HepG2 (cell line): Measurements from ENCODE around the gene C1QTNF12. TPM values are rescaled to one million over a fixed set of nuclear protein-coding genes. Genes with fewer than 3 reads are reported as not detected.

Source experiments
- ATAC-seq: fragments of 200-7000 bp; cut with Tn5 transposase; 3 replicates; pipeline ENCODE4 v1.9.1; 2020; ENCODE audit warnings: mild to moderate bottlenecking, moderate library complexity
- BruUV-seq: library from RNA; stranded (reverse); fragments of 400-500 nt; replicated peaks from 2 replicates; lab custom pipeline; 2021; lab: Mats Ljungman, UMichigan
- CTCF ChIA-PET: fragments of 300-600 bp; formaldehyde crosslinking; extraction: SDS; loops from one replicate; lab custom pipeline; 2021; ENCODE audit warnings: low total read pairs, inconsistent platforms, low intra/inter-chr PET ratio; lab: Yijun Ruan, JAX
- POLR2A ChIA-PET: fragments of 350-600 bp; sonication (Branson Sonifier 250); formaldehyde crosslinking; loops from one replicate; lab custom pipeline; 2020; ENCODE audit warnings: antibody characterized with exemption, inconsistent platforms; lab: Yijun Ruan, JAX
- DNase-seq: peaks from one replicate; pipeline ENCODE4 v3.0.0-alpha.2; 2015; ENCODE audit warnings: low spot score
- FAIRE-seq: peaks from 3 replicates; lab custom pipeline; 2011; peaks lifted over from hg19 to GRCh38; lab: Jason Lieb, UNC
- H2AFZ ChIP-seq: one replicate; pipeline ENCODE4 v1.6.1; 2011; ENCODE audit warnings: low read length, inconsistent platforms
- H3K27ac ChIP-seq: fragments of 300-600 bp; 3 replicates; pipeline ENCODE4 v1.8.0; 2011; ENCODE audit warnings: mixed run types, mild to moderate bottlenecking, mixed read lengths, low read length, inconsistent platforms; ENCODE audit not compliant: insufficient read depth; ENCODE audit errors: extremely low read length
- H3K27me3 ChIP-seq, 2 experiments: fragments of 200-600 bp in 1 of 2; 2 replicates in 1 of 2; 3 replicates in 1 of 2; pipeline versions ENCODE4 v1.6.0 to v1.8.0; 2011; ENCODE audit warnings: low read length in 2 of 2, mild to moderate bottlenecking in 2 of 2, moderate library complexity in 2 of 2, inconsistent platforms in 1 of 2; ENCODE audit not compliant: insufficient read depth in 2 of 2, control insufficient read depth in 1 of 2
- H3K36me3 ChIP-seq, 2 experiments: fragments of 200-600 bp in 1 of 2; replicated peaks in 1 of 2; 2 replicates in 1 of 2; 3 replicates in 1 of 2; pipeline versions ENCODE4 v1.5.1 to v1.8.0; 2011; ENCODE audit warnings: low read length in 2 of 2, inconsistent platforms in 1 of 2; ENCODE audit not compliant: insufficient read depth in 2 of 2, control insufficient read depth in 1 of 2
- H3K4me1 ChIP-seq: 2 replicates; pipeline ENCODE4 v1.5.1; 2012; ENCODE audit warnings: low read length, inconsistent platforms; ENCODE audit not compliant: insufficient read depth
- H3K4me2 ChIP-seq: 2 replicates; pipeline ENCODE4 v1.6.0; 2011; ENCODE audit warnings: low read depth, low read length, inconsistent platforms
- H3K4me3 ChIP-seq, 3 experiments: fragments of 200-600 bp in 1 of 3; sonication (generic), shearing (Covaris generic) in 1 of 3; replicated peaks in 1 of 3; 2 replicates each; pipeline ENCODE4 v1.5.1; 2011 to 2016; ENCODE audit warnings: low read length in 3 of 3, inconsistent platforms in 2 of 3, low read depth in 2 of 3, mild to moderate bottlenecking in 2 of 3, control low read depth in 1 of 3, mixed read lengths in 1 of 3; ENCODE audit not compliant: insufficient read depth in 1 of 3
- H3K79me2 ChIP-seq: one replicate; pipeline ENCODE4 v1.6.1; 2011; ENCODE audit warnings: low read length, inconsistent platforms; ENCODE audit not compliant: insufficient read depth
- H3K9ac ChIP-seq: 2 replicates; pipeline ENCODE4 v1.6.0; 2011; ENCODE audit warnings: mild to moderate bottlenecking, low read depth, low read length, inconsistent platforms; ENCODE audit not compliant: insufficient read depth
- H3K9me3 ChIP-seq: 2 replicates; pipeline ENCODE4 v1.5.1; 2012; ENCODE audit warnings: mild to moderate bottlenecking, low read length
- H4K20me1 ChIP-seq: 2 replicates; pipeline ENCODE4 v1.6.0; 2011; ENCODE audit warnings: inconsistent platforms, mild to moderate bottlenecking, low read length, moderate library complexity; ENCODE audit not compliant: insufficient read depth
- EED ChIP-seq: sonication (generic); formaldehyde crosslinking; IDR thresholded peaks from 2 replicates; pipeline ENCODE4 v1.5.0; 2020; ENCODE audit warnings: mild to moderate bottlenecking, missing genetic modification reagents
- ESRRA ChIP-seq: sonication (generic); formaldehyde crosslinking; IDR thresholded peaks from 2 replicates; pipeline ENCODE4 v1.5.1; 2020; ENCODE audit warnings: mild to moderate bottlenecking, low read depth, missing genetic modification reagents
- FUBP1 ChIP-seq: sonication (generic); formaldehyde crosslinking; IDR thresholded peaks from 2 replicates; pipeline ENCODE4 v1.5.1; 2020; ENCODE audit warnings: missing genetic modification reagents, mild to moderate bottlenecking, borderline replicate concordance
- HNF4A ChIP-seq: sonication (generic); formaldehyde crosslinking; IDR thresholded peaks from 2 replicates; pipeline ENCODE4 v1.4.0; 2020; ENCODE audit warnings: missing genetic modification reagents
- KDM3A ChIP-seq: IDR thresholded peaks from 2 replicates; pipeline ENCODE4 v1.6.1; 2018; ENCODE audit warnings: low read depth, missing compliant biosample characterization
- KIAA2018 ChIP-seq: sonication (generic); formaldehyde crosslinking; IDR thresholded peaks from 2 replicates; pipeline ENCODE4 v1.5.0; 2020; ENCODE audit warnings: mild to moderate bottlenecking, missing genetic modification reagents, borderline replicate concordance
- KLF9 ChIP-seq: IDR thresholded peaks from 2 replicates; pipeline ENCODE4 v1.6.1; 2016; ENCODE audit warnings: low read depth
- POLR2AphosphoS2 ChIP-seq: IDR thresholded peaks from 2 replicates; pipeline ENCODE4 v1.6.1; 2011; ENCODE audit warnings: low read depth, low read length, improper control_type of control experiment
- RBAK ChIP-seq: sonication (generic); formaldehyde crosslinking; IDR thresholded peaks from 2 replicates; pipeline ENCODE4 v1.5.1; 2020; ENCODE audit warnings: mild to moderate bottlenecking, missing genetic modification reagents
- ZFP90 ChIP-seq: sonication (generic); formaldehyde crosslinking; IDR thresholded peaks from 2 replicates; pipeline ENCODE4 v1.8.0; 2022; ENCODE audit warnings: missing genetic modification reagents, mild to moderate bottlenecking, inconsistent platforms, borderline replicate concordance
- ZNF260 ChIP-seq: sonication (generic); formaldehyde crosslinking; IDR thresholded peaks from 2 replicates; pipeline ENCODE4 v1.4.0; 2020; ENCODE audit warnings: missing genetic modification reagents, low read depth, mild to moderate bottlenecking, borderline replicate concordance
- WGBS: methylation state at CpG from one replicate; pipeline ENCODE4 v1.1.6; 2017; ENCODE audit warnings: low lambda C conversion rate; 5-methylcytosine and 5-hydroxymethylcytosine counted together
- in situ Hi-C: cut with HindIII; loops from 2 replicates; pipeline ENCODE4 v1.10.0; 2017; ENCODE audit warnings: low pct_unique_long_range_greater_than_20kb; ENCODE audit not compliant: extremely low pct_ligation_motif_present
- intact Hi-C: fragments of 100-400 bp; cut with micrococcal nuclease; formaldehyde crosslinking; loops from one replicate; pipeline ENCODE4 v1.10.0; 2022; ENCODE audit not compliant: unreplicated experiment
- polyA plus RNA-seq, 8 experiments: library from polyadenylated mRNA; depleted of rRNA in 3 of 8; stranded (reverse) in 7 of 8; unstranded in 1 of 8; fragments of >200 nt; fragmentation: Illumina TruSeq in 4 of 8; extraction: Trizol in 4 of 8; gene quantifications; 2 replicates each; pipeline versions ENCODE4 v1.2.1 to v1.2.3, GENCODE V29; 2011 to 2016; ENCODE audit warnings: low read depth in 4 of 8, missing spikeins in 1 of 8, mixed read lengths in 1 of 8; ENCODE audit not compliant: insufficient read depth in 1 of 8
- total RNA-seq, 5 experiments: library from RNA; depleted of rRNA; stranded (reverse); fragments of >200 nt; fragmentation: Illumina TruSeq; extraction: Trizol; gene quantifications; 2 replicates each; pipeline ENCODE4 v1.2.3, GENCODE V29; 2016; ENCODE audit warnings: low read depth in 1 of 5

The C1QTNF12 gene
- total and polyA plus RNA-seq, 2 of the 13 experiments (the other 11 are each of a cell fraction or from before 2014, with no cell fraction given), result 0.18 to 0.64 TPM

- no peaks in the 10 kb centered on the region for H3K36me3 ChIP-seq
- FAIRE-seq (no peak), ATAC-seq (no peak), DNase-seq (no peak)
- H3K9me3 ChIP-seq, result peaks cover 11% of the 10 kb centered on the region
- BruUV-seq, result no TSS peak
- H3K79me2 ChIP-seq, result no peaks in the 10 kb centered on the region
- no peak overlapping the region for H2AFZ ChIP-seq
- H4K20me1 ChIP-seq, result no peaks in the 10 kb centered on the region
- H3K27ac ChIP-seq, result no peak overlapping the region
- 2% methylated on average over 3 of the region's 3 CpGs for WGBS
- no peak for TF ChIP-seq KDM3A (CRISPR knock-in tag)
- no peak for TF ChIP-seq EED
- no peak for TF ChIP-seq FUBP1 (CRISPR knock-in tag)
- TF ChIP-seq HNF4A (CRISPR knock-in tag), result no peak
- TF ChIP-seq KLF9, result no peak
- TF ChIP-seq POLR2AphosphoS2, result no peak
- TF ChIP-seq RBAK (CRISPR knock-in tag), result no peak
- no peak for TF ChIP-seq ESRRA (CRISPR knock-in tag)
- TF ChIP-seq KIAA2018 (CRISPR knock-in tag), result no peak
- TF ChIP-seq ZFP90 (CRISPR knock-in tag), result no peak
- TF ChIP-seq ZNF260 (CRISPR knock-in tag), result no peak
- H3K4me2 ChIP-seq, result no peak overlapping the region
- in situ Hi-C loops (no loop called here), intact Hi-C loops (no loop called here)
- ChIA-PET CTCF (no interaction called here), POLR2A (no interaction called here)
- H3K4me3 ChIP-seq, result no peak overlapping the region
- peaks cover 10% of the 10 kb centered on the region for H3K4me1 ChIP-seq
- peaks cover 12 to 19% of the 10 kb centered on the region in 2 experiments; a peak in 4 of 5 replicates for H3K27me3 ChIP-seq
- H3K9ac ChIP-seq, result no peak overlapping the region
Measured at GRCh38 chr1:1194723-1195122, 51.8 kb downstream of the C1QTNF12 start.
